HepG2 (cell line): ENCODE data around the gene NFILZ. TPM values are rescaled to one million over a fixed set of nuclear protein-coding genes. Genes with fewer than 3 reads are reported as not detected.

Experiments used
- CBX1 ChIP-seq: IDR thresholded peaks from one replicate; pipeline ENCODE4 v1.6.1; 2016; ENCODE audit warnings: antibody characterized with exemption, low read depth
- GABPA ChIP-seq, 2 experiments: IDR thresholded peaks; 2 replicates each; pipeline ENCODE4 v1.6.1; 2011 to 2016; ENCODE audit warnings: low read depth in 2 of 2, low read length in 1 of 2, missing biosample characterization in 1 of 2, missing genetic modification characterization in 1 of 2
- HDAC1 ChIP-seq: sonication (generic); formaldehyde crosslinking; IDR thresholded peaks from 2 replicates; pipeline ENCODE4 v1.5.1; 2020; ENCODE audit warnings: mild to moderate bottlenecking, missing genetic modification reagents
- KDM1A ChIP-seq: IDR thresholded peaks from 2 replicates; pipeline ENCODE4 v1.6.1; 2016; ENCODE audit warnings: missing compliant biosample characterization
- KMT2A ChIP-seq: sonication (generic); formaldehyde crosslinking; IDR thresholded peaks from 2 replicates; pipeline ENCODE4 v1.4.0; 2020; ENCODE audit warnings: missing genetic modification reagents
- MTA3 ChIP-seq: sonication (generic); formaldehyde crosslinking; IDR thresholded peaks from 2 replicates; pipeline ENCODE4 v1.4.0; 2020; ENCODE audit warnings: missing genetic modification reagents
- MYC ChIP-seq: sonication (generic); formaldehyde crosslinking; IDR thresholded peaks from 2 replicates; pipeline ENCODE4 v1.9.0; 2021; ENCODE audit warnings: missing genetic modification reagents, borderline replicate concordance
- RARG ChIP-seq: sonication (generic); formaldehyde crosslinking; IDR thresholded peaks from 2 replicates; pipeline ENCODE4 v1.4.0; 2020; ENCODE audit warnings: low read depth, mild to moderate bottlenecking, missing genetic modification reagents
- SIX1 ChIP-seq: sonication (generic); formaldehyde crosslinking; IDR thresholded peaks from 2 replicates; pipeline ENCODE4 v1.4.0; 2020; ENCODE audit warnings: missing genetic modification reagents, borderline replicate concordance
- TP53 ChIP-seq: sonication (generic); formaldehyde crosslinking; conservative IDR thresholded peaks from 2 replicates; pipeline ENCODE4 v1.4.0; 2020; ENCODE audit warnings: missing genetic modification reagents
- ZMYM4 ChIP-seq: sonication (generic); formaldehyde crosslinking; IDR thresholded peaks from 2 replicates; pipeline ENCODE4 v1.8.1; 2023; ENCODE audit warnings: mild to moderate bottlenecking, missing genetic modification reagents
- ZNF562 ChIP-seq: sonication (generic); formaldehyde crosslinking; IDR thresholded peaks from 2 replicates; pipeline ENCODE4 v1.8.0; 2022; ENCODE audit warnings: missing genetic modification reagents, borderline replicate concordance
- ZNF747 ChIP-seq: sonication (generic); formaldehyde crosslinking; IDR thresholded peaks from 2 replicates; pipeline ENCODE4 v1.8.1; 2023; ENCODE audit warnings: missing genetic modification reagents, mild to moderate bottlenecking, borderline replicate concordance
- ZNF788 ChIP-seq: sonication (generic); formaldehyde crosslinking; IDR thresholded peaks from 2 replicates; pipeline ENCODE4 v1.5.0; 2020; ENCODE audit warnings: mild to moderate bottlenecking, missing genetic modification reagents, borderline replicate concordance
- polyA plus RNA-seq, 8 experiments: library from polyadenylated mRNA; depleted of rRNA in 3 of 8; stranded (reverse) in 7 of 8; unstranded in 1 of 8; fragments of >200 nt; fragmentation: Illumina TruSeq in 4 of 8; extraction: Trizol in 4 of 8; gene quantifications; 2 replicates each; pipeline versions ENCODE4 v1.2.1 to v1.2.3, GENCODE V29; 2011 to 2016; ENCODE audit warnings: low read depth in 4 of 8, missing spikeins in 1 of 8, mixed read lengths in 1 of 8; ENCODE audit not compliant: insufficient read depth in 1 of 8
- total RNA-seq, 5 experiments: library from RNA; depleted of rRNA; stranded (reverse); fragments of >200 nt; fragmentation: Illumina TruSeq; extraction: Trizol; gene quantifications; 2 replicates each; pipeline ENCODE4 v1.2.3, GENCODE V29; 2016; ENCODE audit warnings: low read depth in 1 of 5
- TF ChIP-seq, protein P1 (sequence below): sonication (generic); formaldehyde crosslinking; IDR thresholded peaks from 2 replicates; pipeline ENCODE4 v1.4.0; 2020; ENCODE audit warnings: mild to moderate bottlenecking, missing genetic modification reagents, borderline replicate concordance
- TF ChIP-seq, protein P2 (sequence below): sonication (generic); formaldehyde crosslinking; conservative IDR thresholded peaks from 2 replicates; pipeline ENCODE4 v1.8.0; 2022; ENCODE audit warnings: low read depth, missing genetic modification reagents
- TF ChIP-seq, protein P3 (sequence below): IDR thresholded peaks from 2 replicates; pipeline ENCODE4 v1.6.1; 2016
- TF ChIP-seq, protein P4 (sequence below): fragments of 450-650 bp; IDR thresholded peaks from 2 replicates; pipeline ENCODE4 v1.6.1; 2016
- TF ChIP-seq, protein P5 (sequence below): sonication (generic); formaldehyde crosslinking; IDR thresholded peaks from 2 replicates; pipeline ENCODE4 v1.4.0; 2020; ENCODE audit warnings: missing genetic modification reagents, borderline replicate concordance
- TF ChIP-seq, protein P6 (sequence below): IDR thresholded peaks from 2 replicates; pipeline ENCODE4 v1.6.1; 2012; ENCODE audit warnings: inconsistent platforms

Gene NFILZ
- total and polyA plus RNA-seq, 2 of the 13 experiments (the other 11 are each of a cell fraction or from before 2014, with no cell fraction given) = not detected

DNA sequence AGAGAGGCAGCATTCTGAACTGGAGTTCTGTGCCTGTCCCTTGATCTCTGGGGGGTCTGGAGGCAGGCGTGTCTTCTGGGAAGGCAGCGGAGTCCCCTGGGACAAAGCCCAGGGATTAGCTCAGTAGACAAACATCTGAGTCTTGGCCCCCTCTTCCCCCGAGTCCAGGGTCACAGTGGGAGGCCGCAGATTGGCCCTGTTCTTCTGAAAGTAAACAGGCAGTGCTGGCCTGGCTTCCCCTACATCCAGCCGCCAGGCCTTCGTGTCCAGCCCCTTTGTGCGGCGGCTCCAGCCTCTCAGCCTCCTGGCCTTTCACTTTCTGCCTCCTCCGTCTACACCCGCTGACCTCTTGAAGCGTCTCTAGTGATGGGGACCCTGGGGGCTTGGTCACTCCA is 989 bp downstream of the NFILZ start (continued):
- TF ChIP-seq, protein P1, sequence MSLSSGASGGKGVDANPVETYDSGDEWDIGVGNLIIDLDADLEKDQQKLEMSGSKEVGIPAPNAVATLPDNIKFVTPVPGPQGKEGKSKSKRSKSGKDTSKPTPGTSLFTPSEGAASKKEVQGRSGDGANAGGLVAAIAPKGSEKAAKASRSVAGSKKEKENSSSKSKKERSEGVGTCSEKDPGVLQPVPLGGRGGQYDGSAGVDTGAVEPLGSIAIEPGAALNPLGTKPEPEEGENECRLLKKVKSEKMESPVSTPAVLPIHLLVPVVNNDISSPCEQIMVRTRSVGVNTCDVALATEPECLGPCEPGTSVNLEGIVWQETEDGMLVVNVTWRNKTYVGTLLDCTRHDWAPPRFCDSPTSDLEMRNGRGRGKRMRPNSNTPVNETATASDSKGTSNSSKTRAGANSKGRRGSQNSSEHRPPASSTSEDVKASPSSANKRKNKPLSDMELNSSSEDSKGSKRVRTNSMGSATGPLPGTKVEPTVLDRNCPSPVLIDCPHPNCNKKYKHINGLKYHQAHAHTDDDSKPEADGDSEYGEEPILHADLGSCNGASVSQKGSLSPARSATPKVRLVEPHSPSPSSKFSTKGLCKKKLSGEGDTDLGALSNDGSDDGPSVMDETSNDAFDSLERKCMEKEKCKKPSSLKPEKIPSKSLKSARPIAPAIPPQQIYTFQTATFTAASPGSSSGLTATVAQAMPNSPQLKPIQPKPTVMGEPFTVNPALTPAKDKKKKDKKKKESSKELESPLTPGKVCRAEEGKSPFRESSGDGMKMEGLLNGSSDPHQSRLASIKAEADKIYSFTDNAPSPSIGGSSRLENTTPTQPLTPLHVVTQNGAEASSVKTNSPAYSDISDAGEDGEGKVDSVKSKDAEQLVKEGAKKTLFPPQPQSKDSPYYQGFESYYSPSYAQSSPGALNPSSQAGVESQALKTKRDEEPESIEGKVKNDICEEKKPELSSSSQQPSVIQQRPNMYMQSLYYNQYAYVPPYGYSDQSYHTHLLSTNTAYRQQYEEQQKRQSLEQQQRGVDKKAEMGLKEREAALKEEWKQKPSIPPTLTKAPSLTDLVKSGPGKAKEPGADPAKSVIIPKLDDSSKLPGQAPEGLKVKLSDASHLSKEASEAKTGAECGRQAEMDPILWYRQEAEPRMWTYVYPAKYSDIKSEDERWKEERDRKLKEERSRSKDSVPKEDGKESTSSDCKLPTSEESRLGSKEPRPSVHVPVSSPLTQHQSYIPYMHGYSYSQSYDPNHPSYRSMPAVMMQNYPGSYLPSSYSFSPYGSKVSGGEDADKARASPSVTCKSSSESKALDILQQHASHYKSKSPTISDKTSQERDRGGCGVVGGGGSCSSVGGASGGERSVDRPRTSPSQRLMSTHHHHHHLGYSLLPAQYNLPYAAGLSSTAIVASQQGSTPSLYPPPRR = peak; percentile 80; the same call in 1 of the 2 replicates
- TF ChIP-seq, protein P2, sequence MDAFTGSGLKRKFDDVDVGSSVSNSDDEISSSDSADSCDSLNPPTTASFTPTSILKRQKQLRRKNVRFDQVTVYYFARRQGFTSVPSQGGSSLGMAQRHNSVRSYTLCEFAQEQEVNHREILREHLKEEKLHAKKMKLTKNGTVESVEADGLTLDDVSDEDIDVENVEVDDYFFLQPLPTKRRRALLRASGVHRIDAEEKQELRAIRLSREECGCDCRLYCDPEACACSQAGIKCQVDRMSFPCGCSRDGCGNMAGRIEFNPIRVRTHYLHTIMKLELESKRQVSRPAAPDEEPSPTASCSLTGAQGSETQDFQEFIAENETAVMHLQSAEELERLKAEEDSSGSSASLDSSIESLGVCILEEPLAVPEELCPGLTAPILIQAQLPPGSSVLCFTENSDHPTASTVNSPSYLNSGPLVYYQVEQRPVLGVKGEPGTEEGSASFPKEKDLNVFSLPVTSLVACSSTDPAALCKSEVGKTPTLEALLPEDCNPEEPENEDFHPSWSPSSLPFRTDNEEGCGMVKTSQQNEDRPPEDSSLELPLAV (CRISPR knock-in tag) = no peak
- TF ChIP-seq CBX1 (no peak), ZNF788 (CRISPR knock-in tag) (peak; percentile 32; the same call in 1 of the 2 replicates), KDM1A (0 out of 2 replicates have a peak, but pooled peaks have one; percentile 5), MYC (CRISPR knock-in tag) (peak; percentile 49; the same call in 1 of the 2 replicates), GABPA (IDR thresholded peaks at IDR 0.05; ENCODE audit: low read depth, low read length) (no peak), GABPA (CRISPR knock-in tag; IDR thresholded peaks at IDR 0.05; ENCODE audit: low read depth) (peak; percentile 49; the same call in 1 of the 2 replicates), ZNF562 (CRISPR knock-in tag) (no peak), TP53 (CRISPR knock-in tag) (no peak), ZMYM4 (CRISPR knock-in tag) (peak; percentile 79; the same call in 1 of the 2 replicates), ZNF747 (CRISPR knock-in tag) (0 out of 2 replicates have a peak, but pooled peaks have one; percentile 47), MTA3 (CRISPR knock-in tag) (no peak), SIX1 (CRISPR knock-in tag) (no peak), RARG (CRISPR knock-in tag) (no peak), KMT2A (0 out of 2 replicates have a peak, but pooled peaks have one; percentile 31), HDAC1 (CRISPR knock-in tag) (peak; percentile 70)
- TF ChIP-seq, protein P3, sequence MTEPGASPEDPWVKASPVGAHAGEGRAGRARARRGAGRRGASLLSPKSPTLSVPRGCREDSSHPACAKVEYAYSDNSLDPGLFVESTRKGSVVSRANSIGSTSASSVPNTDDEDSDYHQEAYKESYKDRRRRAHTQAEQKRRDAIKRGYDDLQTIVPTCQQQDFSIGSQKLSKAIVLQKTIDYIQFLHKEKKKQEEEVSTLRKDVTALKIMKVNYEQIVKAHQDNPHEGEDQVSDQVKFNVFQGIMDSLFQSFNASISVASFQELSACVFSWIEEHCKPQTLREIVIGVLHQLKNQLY (CRISPR knock-in tag) = peak; percentile 40; the same call in 1 of the 2 replicates
- TF ChIP-seq, protein P4, sequence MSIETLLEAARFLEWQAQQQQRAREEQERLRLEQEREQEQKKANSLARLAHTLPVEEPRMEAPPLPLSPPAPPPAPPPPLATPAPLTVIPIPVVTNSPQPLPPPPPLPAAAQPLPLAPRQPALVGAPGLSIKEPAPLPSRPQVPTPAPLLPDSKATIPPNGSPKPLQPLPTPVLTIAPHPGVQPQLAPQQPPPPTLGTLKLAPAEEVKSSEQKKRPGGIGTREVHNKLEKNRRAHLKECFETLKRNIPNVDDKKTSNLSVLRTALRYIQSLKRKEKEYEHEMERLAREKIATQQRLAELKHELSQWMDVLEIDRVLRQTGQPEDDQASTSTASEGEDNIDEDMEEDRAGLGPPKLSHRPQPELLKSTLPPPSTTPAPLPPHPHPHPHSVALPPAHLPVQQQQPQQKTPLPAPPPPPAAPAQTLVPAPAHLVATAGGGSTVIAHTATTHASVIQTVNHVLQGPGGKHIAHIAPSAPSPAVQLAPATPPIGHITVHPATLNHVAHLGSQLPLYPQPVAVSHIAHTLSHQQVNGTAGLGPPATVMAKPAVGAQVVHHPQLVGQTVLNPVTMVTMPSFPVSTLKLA = no peak
- TF ChIP-seq, protein P5, sequence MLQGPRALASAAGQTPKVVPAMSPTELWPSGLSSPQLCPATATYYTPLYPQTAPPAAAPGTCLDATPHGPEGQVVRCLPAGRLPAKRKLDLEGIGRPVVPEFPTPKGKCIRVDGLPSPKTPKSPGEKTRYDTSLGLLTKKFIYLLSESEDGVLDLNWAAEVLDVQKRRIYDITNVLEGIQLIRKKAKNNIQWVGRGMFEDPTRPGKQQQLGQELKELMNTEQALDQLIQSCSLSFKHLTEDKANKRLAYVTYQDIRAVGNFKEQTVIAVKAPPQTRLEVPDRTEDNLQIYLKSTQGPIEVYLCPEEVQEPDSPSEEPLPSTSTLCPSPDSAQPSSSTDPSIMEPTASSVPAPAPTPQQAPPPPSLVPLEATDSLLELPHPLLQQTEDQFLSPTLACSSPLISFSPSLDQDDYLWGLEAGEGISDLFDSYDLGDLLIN (CRISPR knock-in tag) = no peak
- TF ChIP-seq, protein P6, sequence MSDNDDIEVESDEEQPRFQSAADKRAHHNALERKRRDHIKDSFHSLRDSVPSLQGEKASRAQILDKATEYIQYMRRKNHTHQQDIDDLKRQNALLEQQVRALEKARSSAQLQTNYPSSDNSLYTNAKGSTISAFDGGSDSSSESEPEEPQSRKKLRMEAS = peak; percentile 58
